HUES48 (cell line): Measurements from ENCODE around the gene SPATA13.

Experiments used
- H3K27ac ChIP-seq: one replicate; pipeline ENCODE4 v1.7.0; 2013; ENCODE audit warnings: low read depth, low read length, inconsistent platforms
- H3K27me3 ChIP-seq: 2 replicates; pipeline ENCODE4 v1.6.1; 2013; ENCODE audit warnings: mild to moderate bottlenecking, low read length; ENCODE audit not compliant: control insufficient read depth, insufficient read depth
- H3K36me3 ChIP-seq: 2 replicates; pipeline ENCODE4 v1.6.1; 2013; ENCODE audit warnings: low read length; ENCODE audit not compliant: control insufficient read depth, insufficient read depth
- H3K4me1 ChIP-seq: 2 replicates; pipeline ENCODE4 v1.6.1; 2013; ENCODE audit warnings: mild to moderate bottlenecking, low read length; ENCODE audit not compliant: control insufficient read depth, insufficient read depth
- H3K4me3 ChIP-seq: 2 replicates; pipeline ENCODE4 v1.5.1; 2013; ENCODE audit warnings: mild to moderate bottlenecking, low read depth, low read length
- H3K9ac ChIP-seq: 2 replicates; pipeline ENCODE4 v1.6.1; 2013; ENCODE audit warnings: mild to moderate bottlenecking, low read depth, low read length, moderate library complexity
- H3K9me3 ChIP-seq: 2 replicates; pipeline ENCODE4 v1.6.1; 2013; ENCODE audit warnings: low read length; ENCODE audit not compliant: control insufficient read depth, insufficient read depth

Gene SPATA13

DNA sequence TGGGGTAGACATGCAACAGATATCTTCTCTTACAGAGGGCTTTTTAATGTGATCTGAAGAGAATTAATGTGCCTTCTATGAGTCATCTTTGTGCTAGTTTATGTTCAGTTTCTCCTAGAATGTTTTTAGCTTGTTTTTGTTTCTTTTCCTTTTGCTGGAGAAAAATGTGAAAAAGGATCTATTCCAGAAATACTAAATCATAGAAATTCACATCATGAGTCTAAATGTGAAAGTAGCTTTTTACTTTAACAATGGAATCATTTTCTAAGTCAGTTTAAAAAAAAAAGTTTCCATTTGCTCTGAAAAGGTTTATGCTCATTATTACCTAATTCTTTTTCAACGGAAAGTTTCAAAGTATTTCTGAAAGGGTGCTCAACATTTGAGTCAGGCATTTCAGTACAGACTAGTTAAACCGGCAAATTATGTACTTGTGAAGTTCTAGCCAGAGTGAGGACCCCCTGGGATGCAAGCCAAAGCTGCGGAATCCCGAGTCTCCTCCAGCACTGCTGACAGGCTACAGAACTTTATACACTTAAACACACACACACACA is 72.9 kb downstream of the SPATA13 start:
- Histone ChIP-seq H3K4me1 (peaks cover 16% of the 10 kb centered on the region), H3K9me3 (no peaks in the 10 kb centered on the region), H3K9ac (no peak overlapping the region), H3K4me3 (no peak overlapping the region), H3K27ac (no peak overlapping the region), H3K36me3 (no peaks in the 10 kb centered on the region), H3K27me3 (no peaks in the 10 kb centered on the region)

DNA sequence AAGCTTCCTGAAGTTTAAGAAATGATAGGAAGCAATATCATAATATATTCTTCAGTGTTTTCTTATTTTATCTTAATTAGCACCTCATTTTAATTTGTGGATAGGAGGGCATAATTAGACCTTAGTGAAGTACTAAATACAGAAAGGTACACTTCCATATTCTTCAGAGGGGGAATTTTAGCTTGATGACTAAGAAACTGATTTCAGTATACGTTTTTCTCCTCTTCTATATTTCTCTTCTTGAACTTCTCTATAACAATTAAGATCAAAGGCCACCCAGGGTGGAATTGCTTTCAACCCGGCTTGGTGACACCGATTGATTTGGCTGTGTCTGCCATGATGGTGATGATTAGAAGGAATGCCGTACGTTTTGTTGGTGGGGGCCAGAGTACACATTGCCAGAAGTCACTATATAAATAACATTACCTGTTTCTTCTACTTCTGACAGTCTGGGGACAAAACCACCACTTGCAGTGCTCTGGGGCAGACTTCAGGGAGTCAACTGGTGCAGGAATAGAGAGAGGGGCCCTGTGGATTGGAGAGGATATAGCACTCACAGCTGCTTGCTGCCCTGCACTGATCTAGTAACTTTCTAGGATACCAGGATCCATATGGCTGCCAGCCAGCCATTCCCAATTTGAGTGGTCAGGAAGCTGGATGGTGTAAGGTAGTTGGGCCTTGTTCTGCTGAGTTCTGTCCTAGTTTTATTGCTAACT is 73.8 kb downstream of the SPATA13 start:
- H3K4me3 ChIP-seq, result no peak overlapping the region
- H3K27ac ChIP-seq, result no peak overlapping the region
- no peak overlapping the region for H3K9ac ChIP-seq
- H3K4me1 ChIP-seq, result peaks cover 13% of the 10 kb centered on the region
- H3K27me3 ChIP-seq, result no peaks in the 10 kb centered on the region
- no peaks in the 10 kb centered on the region for H3K36me3 ChIP-seq
- H3K9me3 ChIP-seq, result no peaks in the 10 kb centered on the region

DNA sequence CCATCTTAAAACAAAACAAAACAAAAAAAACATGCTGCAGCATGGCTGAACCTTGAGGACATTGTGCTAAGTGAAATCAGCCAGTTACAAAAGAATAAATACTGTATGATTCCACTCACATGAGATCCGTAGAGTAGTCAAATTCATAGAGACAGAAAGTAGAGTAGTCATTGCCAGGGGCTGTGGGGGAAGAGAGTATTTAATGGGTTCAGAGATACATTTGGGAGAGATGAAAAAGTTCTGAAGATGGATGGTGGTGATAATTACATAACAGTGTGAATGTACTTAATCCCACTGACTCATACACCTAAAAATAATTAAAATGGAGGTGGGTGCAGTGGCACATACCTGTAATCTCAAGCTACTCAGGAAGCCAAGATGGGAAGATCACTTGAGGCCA is 76.8 kb downstream of the SPATA13 start:
- Histone ChIP-seq H3K9me3 (no peaks in the 10 kb centered on the region), H3K9ac (no peak overlapping the region), H3K4me3 (no peak overlapping the region), H3K36me3 (no peaks in the 10 kb centered on the region), H3K27ac (no peak overlapping the region), H3K4me1 (peaks cover 13% of the 10 kb centered on the region), H3K27me3 (no peaks in the 10 kb centered on the region)

DNA sequence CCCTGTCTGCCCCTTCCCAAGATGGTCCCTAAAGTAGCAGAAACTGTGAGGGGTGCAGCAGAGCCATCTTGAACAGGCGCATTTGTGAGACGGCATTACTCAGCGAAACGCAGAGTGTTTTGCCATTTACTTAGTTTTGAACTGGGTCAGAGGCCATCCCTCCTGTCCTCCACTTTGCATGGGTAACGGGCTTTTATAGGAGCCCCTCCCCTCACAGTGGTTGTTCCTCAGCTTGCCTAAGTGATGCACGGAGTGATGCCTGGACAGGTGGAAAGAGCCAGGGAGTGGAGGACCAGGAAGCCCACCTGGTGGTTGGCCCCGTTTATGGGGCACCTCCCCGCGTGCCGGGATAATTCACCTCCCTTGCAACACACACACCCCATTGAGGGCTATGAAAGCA is 80.8 kb downstream of the SPATA13 start:
- Histone ChIP-seq H3K4me1 (peaks cover 5% of the 10 kb centered on the region; the same call in 1 of the 2 replicates), H3K27ac (no peak overlapping the region), H3K4me3 (no peak overlapping the region), H3K9me3 (no peaks in the 10 kb centered on the region), H3K27me3 (no peaks in the 10 kb centered on the region), H3K36me3 (no peaks in the 10 kb centered on the region), H3K9ac (no peak overlapping the region)

DNA sequence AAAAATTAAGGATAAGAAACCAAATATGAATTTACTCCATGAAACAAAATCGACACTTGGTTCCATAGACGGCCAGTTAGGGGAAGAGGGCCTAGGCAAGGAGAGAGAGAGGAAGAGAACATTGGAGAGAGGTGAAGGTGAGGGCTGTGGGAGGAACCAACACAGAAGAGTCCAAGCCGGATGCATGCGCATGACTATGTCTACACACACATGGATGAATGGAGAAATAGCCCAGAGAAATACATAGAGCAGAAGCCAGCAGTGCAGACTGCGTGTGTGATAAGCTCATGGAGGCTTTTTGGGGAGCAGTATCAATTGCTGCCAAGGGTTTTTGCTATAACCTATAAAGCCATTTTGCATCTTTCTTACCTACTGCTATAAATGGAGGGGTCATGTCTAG is 81.6 kb downstream of the SPATA13 start:
- Histone ChIP-seq H3K27ac (no peak overlapping the region), H3K9me3 (no peaks in the 10 kb centered on the region), H3K36me3 (no peaks in the 10 kb centered on the region), H3K9ac (no peak overlapping the region), H3K27me3 (no peaks in the 10 kb centered on the region), H3K4me3 (no peak overlapping the region), H3K4me1 (peaks cover 5% of the 10 kb centered on the region; the same call in 1 of the 2 replicates)

DNA sequence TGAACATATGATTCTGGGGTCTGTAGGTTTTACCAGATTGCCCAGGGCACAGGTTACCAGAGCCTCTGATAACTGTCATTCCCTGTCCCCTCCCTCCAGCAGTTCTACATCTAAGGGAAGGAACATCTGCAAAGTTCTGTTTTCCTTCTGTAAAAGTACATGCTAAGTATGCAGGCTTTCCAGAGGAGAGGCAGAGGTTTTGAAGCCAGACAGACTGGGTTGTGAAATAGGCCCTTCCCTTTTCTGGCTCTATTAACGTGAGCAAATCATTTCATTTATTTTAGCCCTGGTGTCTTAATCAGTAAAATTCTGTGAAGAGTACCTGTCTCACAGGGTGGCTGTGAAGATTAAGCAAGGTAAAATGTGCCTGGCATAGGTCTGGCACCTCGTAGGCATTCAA is 82.8 kb downstream of the SPATA13 start:
- no peaks in the 10 kb centered on the region for H3K27me3 ChIP-seq
- H3K27ac ChIP-seq, result no peak overlapping the region
- H3K4me3 ChIP-seq, result no peak overlapping the region
- H3K9me3 ChIP-seq, result no peaks in the 10 kb centered on the region
- peaks cover 5% of the 10 kb centered on the region; the same call in 1 of the 2 replicates for H3K4me1 ChIP-seq
- H3K36me3 ChIP-seq, result no peaks in the 10 kb centered on the region
- no peak overlapping the region for H3K9ac ChIP-seq

DNA sequence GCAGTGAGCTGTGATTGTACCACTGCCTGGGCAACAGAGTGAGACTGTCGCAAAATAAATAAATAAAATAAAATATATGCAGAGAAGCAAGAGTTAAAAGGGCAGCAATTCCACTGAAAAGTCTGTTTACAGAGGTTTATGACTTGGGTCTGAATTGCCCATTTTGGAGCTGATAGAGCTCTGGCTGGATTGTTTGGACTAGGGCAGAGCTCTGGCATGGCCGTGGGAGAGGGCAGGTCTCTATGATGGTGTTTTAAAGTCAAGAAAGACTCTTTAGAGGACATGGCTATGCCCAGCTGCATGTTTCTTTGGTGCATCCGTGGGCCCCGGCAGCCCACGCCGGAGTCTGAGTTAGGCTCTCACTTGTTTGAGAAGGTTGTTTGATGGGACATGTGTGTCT is 84.3 kb downstream of the SPATA13 start:
- no peak overlapping the region for H3K9ac ChIP-seq
- no peaks in the 10 kb centered on the region for H3K27me3 ChIP-seq
- peaks cover 10% of the 10 kb centered on the region; the same call in 1 of the 2 replicates for H3K4me1 ChIP-seq
- H3K36me3 ChIP-seq, result no peaks in the 10 kb centered on the region
- H3K27ac ChIP-seq, result no peak overlapping the region
- H3K4me3 ChIP-seq, result no peak overlapping the region
- H3K9me3 ChIP-seq, result no peaks in the 10 kb centered on the region

DNA sequence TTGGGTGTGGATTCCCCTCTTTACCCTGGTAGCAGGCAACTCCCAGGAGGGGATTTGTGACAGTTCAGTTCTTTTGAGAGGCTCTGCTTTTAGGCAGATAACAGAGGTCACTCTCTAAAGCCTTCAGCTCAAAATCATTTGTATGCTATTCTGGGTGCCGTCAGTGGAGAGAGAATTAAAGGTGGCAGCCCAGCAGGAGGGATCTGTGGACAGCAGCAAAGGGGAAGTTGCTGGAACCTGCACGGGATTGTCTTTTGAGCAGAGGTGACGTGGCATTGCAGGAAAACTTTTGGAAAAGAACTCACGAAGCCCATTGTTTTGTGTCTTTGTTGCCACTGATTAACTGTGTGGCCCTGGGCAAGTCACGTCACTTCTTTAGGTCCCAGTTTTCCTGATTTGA is 86.5 kb downstream of the SPATA13 start:
- no peaks in the 10 kb centered on the region for H3K9me3 ChIP-seq
- peaks cover 8% of the 10 kb centered on the region for H3K36me3 ChIP-seq
- H3K27ac ChIP-seq, result no peak overlapping the region
- no peak overlapping the region for H3K9ac ChIP-seq
- H3K27me3 ChIP-seq, result no peaks in the 10 kb centered on the region
- H3K4me1 ChIP-seq, result peaks cover 10% of the 10 kb centered on the region; the same call in 1 of the 2 replicates
- no peak overlapping the region for H3K4me3 ChIP-seq

DNA sequence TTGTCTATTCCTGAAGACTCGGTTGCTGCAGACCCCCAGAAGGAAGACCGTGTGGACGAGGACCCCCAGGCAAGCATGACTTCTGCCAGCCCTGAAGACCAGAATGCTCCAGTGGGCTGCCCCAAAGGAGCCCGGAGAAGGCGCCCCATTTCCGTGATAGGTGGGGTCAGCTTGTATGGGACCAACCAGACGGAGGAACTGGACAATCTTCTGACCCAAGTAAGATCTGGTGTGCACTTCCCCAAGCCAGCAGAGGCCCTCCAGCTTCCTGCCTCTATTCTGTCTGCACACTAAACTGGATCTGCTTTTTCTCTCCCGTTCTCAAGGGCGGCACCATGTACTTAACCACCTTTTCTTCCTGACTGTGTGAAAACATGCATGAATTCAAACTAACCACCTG is 89.1 kb downstream of the SPATA13 start:
- Histone ChIP-seq H3K9ac (no peak overlapping the region), H3K4me1 (peaks cover 8% of the 10 kb centered on the region; the same call in 1 of the 2 replicates), H3K36me3 (peaks cover 19% of the 10 kb centered on the region), H3K4me3 (no peak overlapping the region), H3K27me3 (no peaks in the 10 kb centered on the region), H3K9me3 (no peaks in the 10 kb centered on the region), H3K27ac (no peak overlapping the region)

DNA sequence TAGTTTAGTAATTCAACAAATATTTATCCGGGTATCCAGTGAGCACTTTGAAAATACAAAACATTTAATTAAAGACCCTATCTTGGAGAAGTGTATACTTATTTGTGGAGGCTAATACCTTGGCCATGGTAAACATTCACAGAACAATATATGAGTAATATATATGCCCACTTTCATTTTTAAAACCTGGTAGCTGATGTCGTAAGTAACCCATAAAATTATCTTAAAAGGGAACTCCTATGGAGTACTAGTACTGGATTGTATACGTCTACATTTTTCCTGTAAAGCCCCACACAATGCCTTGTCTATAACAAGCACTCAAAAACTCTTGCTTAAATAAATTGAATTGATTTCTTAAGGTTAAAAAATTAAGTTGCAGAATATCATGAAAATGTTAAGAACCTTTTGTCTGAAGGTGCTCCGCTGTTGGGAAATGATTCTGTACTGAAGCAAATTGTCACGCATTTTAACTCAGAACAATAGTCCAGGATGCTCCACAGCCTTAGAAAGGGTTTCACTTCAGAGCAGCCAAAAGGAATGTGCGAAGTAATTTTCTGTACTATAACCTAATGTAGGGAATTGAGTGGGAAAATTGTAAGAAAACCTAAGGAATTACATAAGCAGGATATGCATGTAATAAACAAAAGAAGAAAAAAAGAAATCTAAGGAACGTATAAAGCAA is 90.0 kb downstream of the SPATA13 start:
- Histone ChIP-seq H3K9ac (no peak overlapping the region), H3K27ac (no peak overlapping the region), H3K27me3 (no peaks in the 10 kb centered on the region), H3K4me3 (no peak overlapping the region), H3K9me3 (no peaks in the 10 kb centered on the region), H3K36me3 (peaks cover 24% of the 10 kb centered on the region), H3K4me1 (peaks cover 5% of the 10 kb centered on the region; the same call in 1 of the 2 replicates)

DNA sequence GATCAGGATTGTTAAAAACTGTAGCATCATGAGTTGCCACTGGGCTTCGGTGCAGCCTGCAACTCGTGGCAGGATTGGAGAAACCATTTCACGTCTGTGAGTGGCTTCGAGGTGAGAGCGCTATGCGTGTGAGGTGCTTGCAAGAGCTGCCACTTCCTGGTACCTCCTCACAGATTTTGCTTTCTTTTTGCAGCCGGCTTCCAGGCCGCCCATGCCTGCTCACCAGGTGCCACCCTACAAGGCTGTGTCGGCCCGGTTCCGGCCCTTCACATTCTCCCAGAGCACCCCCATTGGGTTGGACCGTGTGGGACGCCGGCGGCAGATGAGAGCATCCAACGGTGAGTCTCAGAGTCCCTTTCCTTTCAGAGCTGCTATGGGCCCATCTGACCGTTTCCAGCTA is 91.0 kb downstream of the SPATA13 start:
- Histone ChIP-seq H3K9ac (no peak overlapping the region), H3K27me3 (no peaks in the 10 kb centered on the region), H3K36me3 (peaks cover 24% of the 10 kb centered on the region), H3K4me1 (peaks cover 5% of the 10 kb centered on the region; the same call in 1 of the 2 replicates), H3K4me3 (no peak overlapping the region), H3K27ac (no peak overlapping the region), H3K9me3 (no peaks in the 10 kb centered on the region)
